G401.6 (cell line): ENCODE results near the gene UMODL1.
"Not testable (repeated sequence)": the region's sequence is repeated elsewhere in the genome, so short reads cannot be mapped to it uniquely, and the experiment has no call there.

Source experiments
- FAIRE-seq: peaks from 2 replicates; lab custom pipeline; 2012; peaks lifted over from hg19 to GRCh38; lab: Jason Lieb, UNC

UMODL1 gene

GRCh38 chr21:42061195-42061985, 9.7 kb upstream of the UMODL1 start:
- FAIRE-seq = no peak

GRCh38 chr21:42061986-42062235, 9.2 kb upstream of the UMODL1 start:
- FAIRE-seq = no peak

- no peak for FAIRE-seq
Observed at GRCh38 chr21:42062236-42063022, 8.7 kb upstream of the UMODL1 start.

- no peak for FAIRE-seq
Observed at GRCh38 chr21:42063191-42063570, 7.9 kb upstream of the UMODL1 start.

GRCh38 chr21:42063571-42064521, 7.3 kb upstream of the UMODL1 start:
- FAIRE-seq = no peak

- FAIRE-seq = no peak
Observed at GRCh38 chr21:42066521-42066920, 4.6 kb upstream of the UMODL1 start.

- no peak for FAIRE-seq
Observed at GRCh38 chr21:42067531-42068255, 3.4 kb upstream of the UMODL1 start.

- no peak for FAIRE-seq
Observed at GRCh38 chr21:42068256-42068545, 2.9 kb upstream of the UMODL1 start.

GRCh38 chr21:42068592-42068991, 2.5 kb upstream of the UMODL1 start:
- no peak for FAIRE-seq

- no peak for FAIRE-seq
Observed at GRCh38 chr21:42069327-42069726, 1.8 kb upstream of the UMODL1 start.

- no peak for FAIRE-seq
Observed at GRCh38 chr21:42069843-42070242, 1.3 kb upstream of the UMODL1 start.

GRCh38 chr21:42073145-42074099, 2.3 kb downstream of the UMODL1 start:
- no peak for FAIRE-seq

- FAIRE-seq = no peak
Observed at GRCh38 chr21:42075686-42076471, 4.8 kb downstream of the UMODL1 start.

- not testable (repeated sequence) for FAIRE-seq
Observed at GRCh38 chr21:42077685-42078238, 6.6 kb downstream of the UMODL1 start.

GRCh38 chr21:42078247-42079007, 7.3 kb downstream of the UMODL1 start:
- FAIRE-seq = not testable (repeated sequence)

GRCh38 chr21:42079008-42079938, 8.2 kb downstream of the UMODL1 start:
- FAIRE-seq = no peak

- FAIRE-seq = no peak
Observed at GRCh38 chr21:42079939-42080787, 9.0 kb downstream of the UMODL1 start.
